Smooth muscle cell (in vitro differentiated cells): ENCODE results near the gene JAK1. TPM values are rescaled to one million over a fixed set of nuclear protein-coding genes. Genes with fewer than 3 reads are reported as not detected.
A peak's percentile ranks its signal among the peaks of the same experiment; 100 is the strongest.

ENCODE experiments used
- DNase-seq: peaks from one replicate; lab custom pipeline; 2025; ENCODE audit not compliant: unreplicated experiment; lab: John Stamatoyannopoulos, UW
- H2AFZ ChIP-seq: fragments of 200-600 bp; sonication (generic); 2 replicates; pipeline ENCODE4 v1.6.0; 2016; ENCODE audit warnings: antibody characterized with exemption, low read depth, mild to moderate bottlenecking
- H3F3A ChIP-seq: fragments of 200-600 bp; sonication (generic); 2 replicates; pipeline ENCODE4 v1.6.0; 2017; ENCODE audit warnings: antibody characterized with exemption, low read depth
- H3K27ac ChIP-seq: fragments of 200-600 bp; sonication (generic); 2 replicates; pipeline ENCODE4 v1.5.1; 2016; ENCODE audit warnings: low read depth, mild to moderate bottlenecking
- H3K27me3 ChIP-seq: fragments of 200-600 bp; sonication (generic); 2 replicates; pipeline ENCODE4 v1.6.1; 2016; ENCODE audit warnings: low read depth, mild to moderate bottlenecking
- H3K36me3 ChIP-seq: fragments of 200-600 bp; sonication (generic); 2 replicates; pipeline ENCODE4 v1.5.1; 2016; ENCODE audit warnings: low read depth
- H3K4me1 ChIP-seq: fragments of 200-600 bp; sonication (generic); 2 replicates; pipeline ENCODE4 v1.5.1; 2016; ENCODE audit warnings: low read depth
- H3K4me2 ChIP-seq: fragments of 200-600 bp; sonication (generic); 2 replicates; pipeline ENCODE4 v1.6.0; 2016; ENCODE audit warnings: mild to moderate bottlenecking
- H3K4me3 ChIP-seq: fragments of 200-600 bp; sonication (generic); 2 replicates; pipeline ENCODE4 v1.5.1; 2016; ENCODE audit warnings: mild to moderate bottlenecking
- H3K79me2 ChIP-seq: fragments of 200-600 bp; sonication (generic); 2 replicates; pipeline ENCODE4 v1.6.0; 2016; ENCODE audit warnings: low read depth, mild to moderate bottlenecking
- H3K9ac ChIP-seq: fragments of 200-600 bp; sonication (generic); 2 replicates; pipeline ENCODE4 v1.6.0; 2016; ENCODE audit warnings: low read depth
- H3K9me3 ChIP-seq: fragments of 200-600 bp; sonication (generic); replicated peaks from 2 replicates; pipeline ENCODE4 v1.5.1; 2016; ENCODE audit warnings: low read depth
- H4K20me1 ChIP-seq: fragments of 200-600 bp; sonication (generic); 2 replicates; pipeline ENCODE4 v1.6.0; 2016; ENCODE audit warnings: low read depth
- CTCF ChIP-seq: fragments of 200-600 bp; sonication (generic); IDR thresholded peaks from 2 replicates; pipeline ENCODE4 v1.5.1; 2017; ENCODE audit warnings: borderline replicate concordance, mild to moderate bottlenecking, antibody characterized with exemption; ENCODE audit not compliant: insufficient read depth, poor library complexity, severe bottlenecking
- WGBS: methylation state at CpG from one replicate; pipeline ENCODE4 v1.1.7; 2016; ENCODE audit warnings: low lambda C conversion rate; 5-methylcytosine and 5-hydroxymethylcytosine counted together
- polyA plus RNA-seq: library from polyadenylated mRNA; unstranded; fragments of >200 nt; fragmentation: Nextera tagmentation; extraction: Ambion mirVana; gene quantifications from 2 replicates; pipeline ENCODE4 v1.2.1, GENCODE V29; 2016
- total RNA-seq: library from RNA; depleted of rRNA; stranded (reverse); fragments of >200 nt; gene quantifications from 2 replicates; pipeline ENCODE4 v1.2.3, GENCODE V29; 2014

JAK1 gene
- total and polyA plus RNA-seq, 2 experiments from 2014 or later = 44.9 to 110 TPM

- no peaks in the 10 kb centered on the region for H3K36me3 ChIP-seq
- no peaks in the 10 kb centered on the region for H4K20me1 ChIP-seq
- no peak overlapping the region for H3K27ac ChIP-seq
- no peaks in the 10 kb centered on the region for H3F3A ChIP-seq
- no peaks in the 10 kb centered on the region for H3K27me3 ChIP-seq
- TF ChIP-seq CTCF = no peak
- no peak overlapping the region for H3K4me3 ChIP-seq
- H3K9me3 ChIP-seq = no peaks in the 10 kb centered on the region
- no peak overlapping the region for H3K4me2 ChIP-seq
- WGBS = 91% methylated on average over 3 of the region's 3 CpGs
- H2AFZ ChIP-seq = no peak overlapping the region
- H3K4me1 ChIP-seq = no peaks in the 10 kb centered on the region
- DNase-seq = no peak
- H3K9ac ChIP-seq = no peak overlapping the region
- H3K79me2 ChIP-seq = no peaks in the 10 kb centered on the region
These were observed 6.8 kb upstream of the JAK1 start for GRCh38 chr1:64973061-64973647.

GRCh38 chr1:64969305-64970046, 3.1 kb upstream of the JAK1 start:
- no peaks in the 10 kb centered on the region for H3K9me3 ChIP-seq
- H3K4me3 ChIP-seq = no peak overlapping the region
- H3K4me1 ChIP-seq = peaks cover 16% of the 10 kb centered on the region
- peaks cover 12% of the 10 kb centered on the region for H4K20me1 ChIP-seq
- peaks cover 15% of the 10 kb centered on the region for H3K79me2 ChIP-seq
- H2AFZ ChIP-seq = no peak overlapping the region
- no peak for DNase-seq
- no peak for TF ChIP-seq CTCF
- no peaks in the 10 kb centered on the region for H3K27me3 ChIP-seq
- no peaks in the 10 kb centered on the region for H3K36me3 ChIP-seq
- no peak overlapping the region for H3K9ac ChIP-seq
- H3K4me2 ChIP-seq = no peak overlapping the region
- no peaks in the 10 kb centered on the region for H3F3A ChIP-seq
- WGBS = 84% methylated on average over 9 of the region's 9 CpGs
- no peak overlapping the region for H3K27ac ChIP-seq

- no peak for TF ChIP-seq CTCF
- peak overlapping the region; percentile 100 for H3K4me2 ChIP-seq
- H3K27me3 ChIP-seq = no peaks in the 10 kb centered on the region
- no peak overlapping the region for H2AFZ ChIP-seq
- H3K27ac ChIP-seq = no peak overlapping the region
- no peaks in the 10 kb centered on the region for H3F3A ChIP-seq
- no peak overlapping the region for H3K9ac ChIP-seq
- DNase-seq = no peak
- H3K36me3 ChIP-seq = no peaks in the 10 kb centered on the region
- peaks cover 33% of the 10 kb centered on the region for H4K20me1 ChIP-seq
- peaks cover 36% of the 10 kb centered on the region for H3K79me2 ChIP-seq
- WGBS = 86% methylated on average over 6 of the region's 6 CpGs
- peaks cover 16% of the 10 kb centered on the region for H3K4me1 ChIP-seq
- H3K4me3 ChIP-seq = peak overlapping the region; percentile 99
- H3K9me3 ChIP-seq = no peaks in the 10 kb centered on the region
These were observed 1.0 kb upstream of the JAK1 start for GRCh38 chr1:64967381-64967780.
